Kidney glomerular epithelial cell (primary cell): ENCODE measurements around the gene DAZAP1.
"Not testable (repeated sequence)": the region's sequence is repeated elsewhere in the genome, so short reads cannot be mapped to it uniquely, and the experiment has no call there.

ENCODE experiments used
- DNase-seq: peaks from one replicate; lab custom pipeline; 2025; lab: John Stamatoyannopoulos, UW

DAZAP1 gene

DNA sequence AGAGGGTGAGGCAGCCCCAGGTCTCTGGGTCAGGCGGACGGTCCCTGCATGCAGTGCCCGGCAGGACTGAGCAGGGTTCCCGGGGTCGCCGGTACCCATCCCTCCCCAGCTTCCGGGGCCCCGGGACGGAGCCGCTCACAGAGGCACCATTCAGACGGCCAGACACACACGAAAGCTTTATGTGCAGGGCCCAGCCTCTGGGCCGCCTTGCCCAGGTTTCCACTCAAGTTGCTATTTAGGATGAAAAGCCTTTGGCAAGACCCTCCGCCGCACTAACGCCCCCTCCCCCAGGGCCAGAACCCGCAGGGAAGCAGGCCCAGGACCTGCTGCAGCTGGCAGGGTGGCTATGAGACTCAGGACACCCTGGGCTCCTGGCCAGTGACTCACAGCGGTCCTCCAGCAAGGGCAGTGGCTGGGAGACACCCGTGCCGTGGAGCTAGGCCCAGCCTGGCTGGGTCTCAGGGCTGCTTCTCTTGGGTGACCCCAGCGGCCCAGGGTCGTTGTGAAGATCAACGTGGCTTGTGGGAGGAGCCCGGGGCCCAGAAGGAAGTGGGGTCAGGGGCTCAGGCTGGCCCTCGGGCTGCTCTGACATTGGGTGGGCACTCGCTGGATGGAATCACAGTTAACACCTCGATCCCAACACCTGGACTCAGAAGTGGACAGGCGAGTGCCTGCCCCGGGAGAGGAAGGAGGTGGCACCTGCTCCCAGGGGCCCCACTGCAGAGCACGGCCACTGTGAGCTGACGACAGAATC is 66.8 kb downstream of the DAZAP1 start:
- no peak for DNase-seq

DNA sequence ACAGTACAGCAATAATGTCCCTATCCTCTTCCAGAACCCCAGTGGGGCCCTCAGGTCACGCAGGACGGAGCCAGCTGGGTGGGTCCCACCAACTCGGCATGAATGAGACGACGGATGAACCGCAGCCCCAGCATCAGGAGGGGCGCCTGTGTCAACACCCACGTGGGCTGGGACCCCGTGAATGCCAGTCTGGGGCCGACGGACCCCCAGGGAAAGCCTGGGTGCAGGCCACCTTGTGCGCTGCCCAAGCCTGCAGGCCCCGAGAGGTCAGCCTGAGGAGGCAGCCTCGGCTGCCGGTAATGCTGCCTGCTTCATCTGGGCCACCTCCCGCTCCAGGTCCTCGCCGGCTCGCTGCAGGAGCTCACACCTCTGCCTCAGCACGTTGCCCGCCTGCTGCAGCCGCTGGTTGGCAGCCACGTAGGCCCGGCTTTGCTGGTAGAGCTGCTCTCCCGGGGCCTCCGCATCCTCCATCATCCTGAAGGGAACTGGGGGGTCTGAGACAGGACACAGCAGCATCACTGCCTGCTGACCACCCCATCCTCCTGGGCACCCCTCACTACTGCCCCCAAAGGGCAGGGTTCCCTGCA is 67.5 kb downstream of the DAZAP1 start:
- DNase-seq = no peak

DNA sequence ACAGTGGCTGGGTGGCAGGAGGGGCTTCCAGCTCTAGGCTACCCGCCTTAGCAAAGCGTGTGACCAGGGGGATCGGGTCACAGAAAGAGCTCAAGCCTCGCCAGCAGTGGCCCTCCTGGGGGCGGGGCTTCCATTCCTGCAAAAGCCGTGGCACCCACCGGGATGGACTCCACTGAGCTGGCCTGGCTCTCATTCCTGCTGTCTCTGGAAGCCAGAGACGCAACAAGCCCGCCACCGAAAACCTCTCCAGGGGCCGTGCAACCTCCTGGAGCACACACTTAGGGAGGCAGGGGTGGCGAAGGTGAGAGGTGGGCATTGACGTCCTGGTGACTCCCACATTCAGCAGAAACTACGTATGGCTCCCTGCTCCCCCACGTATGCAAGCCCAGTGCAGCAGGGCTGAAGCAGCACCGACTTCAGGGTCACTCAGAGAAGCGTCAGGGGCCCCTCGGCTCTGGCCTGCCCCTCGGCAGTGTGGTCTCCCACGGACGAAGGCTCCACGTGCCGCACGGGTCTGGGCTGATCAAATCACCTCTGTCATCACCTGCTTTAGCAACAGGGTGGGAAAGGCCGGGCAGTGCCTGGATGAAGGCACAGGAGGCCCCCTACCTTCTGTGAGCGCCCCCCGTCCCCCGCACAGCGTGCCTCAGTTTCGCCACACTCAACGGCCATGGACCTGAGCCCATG is 68.5 kb downstream of the DAZAP1 start:
- DNase-seq = no peak

DNA sequence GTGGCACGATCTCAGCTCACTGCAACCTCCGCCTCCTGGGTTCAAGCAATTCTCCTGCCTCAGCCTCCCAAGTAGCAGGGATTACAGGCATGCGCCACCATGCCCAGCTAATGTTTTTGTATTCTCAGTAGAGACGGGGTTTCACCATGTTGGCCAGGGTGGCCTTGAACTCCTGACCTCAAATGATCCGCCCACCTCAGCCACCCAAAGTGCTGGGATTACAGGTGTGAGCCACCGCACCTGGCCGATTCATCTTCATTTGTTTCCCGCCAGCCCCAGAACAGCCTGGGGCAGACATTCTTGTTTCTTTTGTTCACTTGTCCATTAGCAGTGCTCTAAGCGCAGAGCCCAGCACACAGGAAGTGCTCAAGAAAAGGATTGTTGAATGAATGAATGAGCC is 69.7 kb downstream of the DAZAP1 start:
- DNase-seq = not testable (repeated sequence)

DNA sequence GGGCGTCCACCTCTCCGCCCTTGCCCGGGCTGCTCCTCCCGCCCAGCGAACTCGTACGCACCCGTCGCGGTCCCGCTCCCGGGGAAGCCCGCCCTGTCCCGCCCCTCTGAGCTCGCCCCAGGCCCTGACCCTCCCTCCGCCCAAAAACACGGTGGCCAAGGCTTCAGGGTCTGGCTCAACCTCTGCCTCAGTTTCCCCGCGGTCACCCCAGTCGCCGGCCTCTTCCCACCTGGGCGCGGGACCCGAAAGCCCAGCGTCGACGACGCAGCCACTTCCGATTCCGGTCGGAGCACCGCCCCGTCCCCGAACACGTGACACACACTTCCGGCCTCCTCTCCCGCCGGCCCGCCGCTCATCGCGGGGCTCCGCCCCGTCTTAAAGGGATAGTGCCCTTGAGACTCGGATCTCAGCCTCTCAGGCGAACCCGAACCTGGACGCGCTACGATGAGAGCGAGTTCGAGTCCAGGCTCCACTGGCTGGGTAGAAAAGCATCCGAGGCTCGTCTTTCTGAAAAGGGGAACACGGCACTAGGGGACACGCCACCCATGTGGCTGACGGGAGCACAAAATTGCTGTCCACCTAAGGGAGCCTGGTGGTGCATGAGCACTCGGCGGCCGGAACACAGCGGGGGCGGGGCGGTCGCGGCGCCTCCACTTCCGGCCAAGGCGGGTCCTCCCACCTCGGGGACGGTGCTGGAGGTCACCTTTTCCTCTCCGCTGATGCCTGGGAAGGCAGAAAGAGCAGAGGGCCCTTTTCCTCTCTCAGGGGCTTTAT is 71.7 kb downstream of the DAZAP1 start, which contains the start of gene C19orf25:
C19orf25 (minus strand) TSS at position 282 of the 774 bp plus-strand sequence. CDS start 312 bp downstream, outside the sequence.
- peak; percentile 80 for DNase-seq

DNA sequence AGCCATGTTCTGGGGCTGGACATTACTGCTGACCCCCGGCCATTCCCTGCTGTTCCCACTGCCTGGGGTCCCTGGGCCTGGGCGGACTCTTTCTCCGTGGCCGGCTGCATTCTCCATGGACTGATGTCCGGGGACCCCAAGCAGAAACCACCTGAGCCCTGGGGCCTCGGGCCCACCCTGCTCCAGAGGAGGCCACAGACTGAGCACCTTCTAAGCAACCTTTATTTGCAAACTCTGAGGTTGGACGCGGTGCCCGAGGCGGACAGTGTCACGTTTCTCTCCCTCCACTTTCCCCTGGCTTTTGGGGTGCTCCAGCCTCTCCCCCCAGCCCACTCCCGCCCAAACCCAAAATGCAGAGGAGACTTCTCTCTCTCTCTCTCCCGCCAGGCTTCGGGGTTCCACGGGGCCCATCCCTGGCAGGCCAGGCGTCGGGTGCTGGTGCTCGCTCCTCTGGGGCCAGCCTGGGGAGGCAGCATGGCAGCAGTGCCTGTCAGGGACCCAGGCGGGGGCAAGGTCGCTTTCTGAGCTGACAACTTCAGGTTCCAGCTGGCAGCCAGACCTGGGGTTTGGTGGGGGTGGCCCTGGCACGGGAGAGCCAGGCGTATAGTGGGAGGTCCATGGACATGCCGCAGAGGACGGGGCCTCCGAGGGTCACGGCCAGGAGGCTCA is 74.0 kb downstream of the DAZAP1 start:
- DNase-seq = no peak

DNA sequence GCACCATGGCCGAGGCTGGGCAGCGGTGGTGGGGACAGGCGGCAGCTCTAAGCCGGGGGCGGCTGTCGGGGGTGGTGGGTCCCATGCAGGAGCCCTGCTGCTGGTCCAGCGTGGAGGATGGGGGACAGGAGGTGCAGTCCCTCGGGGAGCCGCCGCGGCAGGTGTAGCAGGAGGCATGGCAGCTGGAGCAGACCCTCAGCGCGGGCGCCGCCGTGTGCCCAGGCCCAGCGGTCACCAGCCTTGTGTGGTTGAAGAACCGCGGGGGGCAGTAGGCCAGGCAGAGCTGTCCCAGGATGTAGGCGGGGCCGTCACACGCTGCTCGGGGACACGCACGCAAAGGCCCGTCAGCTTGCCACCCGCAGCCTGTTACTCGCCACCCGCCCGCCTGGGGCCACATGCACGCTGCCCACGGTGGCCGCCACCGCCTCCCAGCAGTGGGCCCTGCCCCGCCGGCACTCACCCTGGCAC is 74.5 kb downstream of the DAZAP1 start:
- no peak for DNase-seq

DNA sequence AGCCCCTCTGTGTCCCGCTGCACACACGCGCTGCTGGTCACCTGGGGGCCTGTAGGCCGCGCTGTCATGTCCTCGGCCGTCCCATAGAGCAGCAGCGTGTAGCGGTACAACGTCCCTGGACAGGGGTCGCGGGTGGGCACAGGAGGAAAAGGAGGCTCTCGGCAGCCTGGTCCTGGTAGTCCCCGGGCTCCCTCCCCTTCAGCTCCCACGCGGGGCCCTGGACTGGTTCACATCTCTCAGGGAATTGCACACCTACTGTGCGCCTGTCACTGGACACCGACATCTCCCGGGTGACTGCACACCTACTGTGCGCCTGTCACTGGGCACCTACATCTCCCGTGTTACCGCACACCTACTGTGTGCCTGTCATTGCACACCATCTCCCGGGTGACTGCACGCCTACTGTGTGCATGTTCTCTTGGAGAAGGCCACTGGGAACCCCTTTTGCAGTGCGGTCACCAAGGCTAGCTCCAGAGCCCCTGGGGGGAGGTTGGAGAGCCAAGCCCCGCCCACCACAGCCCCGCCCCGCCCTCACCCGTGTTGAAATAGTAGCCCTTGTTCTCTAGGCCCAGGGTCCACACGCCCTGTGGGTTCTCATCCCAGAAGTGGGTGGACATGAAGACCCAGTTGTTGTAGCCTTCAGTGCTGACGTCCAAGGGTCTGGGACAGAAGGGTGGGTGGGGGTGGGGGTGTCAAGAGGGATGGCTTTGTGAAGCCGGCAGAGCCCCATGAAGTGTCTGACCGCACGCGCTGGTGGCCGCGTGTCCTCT is 75.2 kb downstream of the DAZAP1 start:
- DNase-seq = no peak

DNA sequence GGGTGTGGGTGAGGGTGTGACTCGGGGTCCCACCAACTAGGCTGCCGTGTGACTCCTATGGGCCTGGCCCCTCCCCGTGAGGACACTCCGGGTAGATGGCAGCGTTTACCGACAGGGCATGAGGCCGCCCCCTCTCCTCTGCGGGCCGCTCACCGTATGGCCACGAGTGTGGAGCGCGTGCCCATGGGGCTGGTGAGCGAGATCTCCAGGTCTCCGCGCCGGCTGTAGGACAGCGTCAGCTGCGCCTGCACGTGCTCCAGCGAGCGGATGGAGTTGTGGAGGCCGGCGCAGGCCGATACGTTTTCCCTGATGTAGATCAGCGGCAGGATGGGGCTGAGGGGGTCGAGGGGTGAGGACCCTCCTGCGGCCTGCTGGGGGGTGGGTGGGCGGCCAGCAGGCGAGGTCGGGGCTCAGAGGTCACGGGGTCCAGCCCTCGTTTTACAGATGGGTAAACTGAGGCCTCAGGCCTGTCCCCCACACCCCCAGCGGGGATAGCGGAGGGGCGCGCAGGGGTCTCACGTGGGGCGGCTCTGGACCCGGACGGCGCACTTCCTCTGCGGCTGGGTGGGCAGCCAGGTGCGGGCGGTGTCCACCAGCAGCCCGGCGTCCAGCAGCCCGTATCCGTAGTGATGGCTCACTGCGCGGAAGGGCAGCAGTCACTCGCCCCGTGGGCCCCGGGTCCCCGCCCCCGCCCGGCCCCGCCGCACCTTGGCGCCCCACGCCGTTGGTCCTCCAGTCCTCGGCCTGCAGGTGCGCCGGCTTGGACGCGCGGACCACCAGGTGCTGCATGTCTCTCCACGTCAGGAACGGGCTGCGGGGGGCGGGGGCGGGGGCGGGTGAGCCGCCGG is 76.0 kb downstream of the DAZAP1 start:
- no peak for DNase-seq

DNA sequence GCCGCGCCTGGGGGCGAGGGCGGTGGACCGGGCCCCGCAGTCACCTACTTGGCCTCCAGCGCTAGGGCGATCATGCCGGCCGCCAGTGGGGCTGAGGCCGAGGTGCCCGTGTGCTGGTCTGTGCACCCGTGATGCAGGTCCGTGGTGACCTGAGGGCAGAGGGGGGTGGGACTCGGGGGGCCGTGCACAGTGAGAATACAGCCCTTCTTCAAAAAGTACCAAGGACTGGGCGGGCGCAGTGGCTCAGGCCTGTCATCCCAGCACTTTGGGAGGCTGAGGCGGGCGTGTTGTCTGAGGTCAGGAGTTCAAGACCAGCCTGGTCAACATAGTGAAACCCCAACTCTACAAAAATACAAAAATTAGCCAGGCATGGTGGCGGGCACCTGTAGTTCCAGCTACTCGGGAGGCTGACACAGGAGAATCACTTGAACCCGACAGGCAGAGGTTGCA is 76.6 kb downstream of the DAZAP1 start:
- no peak for DNase-seq
